Right ventricle myocardium inferior (tissue), 1 donor: ENCODE results near the gene SOCS1. TPM values are rescaled to one million over a fixed set of nuclear protein-coding genes. Genes with fewer than 3 reads are reported as not detected.
A peak's percentile ranks its signal among the peaks of the same experiment; 100 is the strongest.
"Not testable (repeated sequence)": the region's sequence is repeated elsewhere in the genome, so short reads cannot be mapped to it uniquely, and the experiment has no call there.

Experiments used
- ATAC-seq: fragments of 200-7000 bp; cut with Tn5 transposase; one replicate; pipeline ENCODE4 v1.9.1; 2020; ENCODE audit warnings: mild to moderate bottlenecking, moderate library complexity
- DNase-seq: peaks from one replicate; pipeline ENCODE4 v3.0.0; 2021; ENCODE audit errors: missing footprints
- intact Hi-C: fragments of 100-400 bp; cut with DNase I; formaldehyde crosslinking; loops from one replicate; pipeline ENCODE4 v1.11.0; 2022
- total RNA-seq: library from RNA; stranded (reverse); fragmentation: NEBNext Ultra II Directional; extraction: Animal tissue kit (Norgen Biotek cat#: 25700); gene quantifications from one replicate; pipeline ENCODE4 v1.2.1, GENCODE V29; 2021
- donor health status: DM: no; HTN: yes; CAD: no; lungs with severe emphysema.

The SOCS1 gene
- total RNA-seq, 1 donor from 2014 or later = 6.0 TPM

GRCh38 chr16:11290102-11290893 lies 34.3 kb upstream of the SOCS1 start:
- intact Hi-C loops = no loop called here
- DNase-seq (no peak), ATAC-seq (no peak)

GRCh38 chr16:11289696-11290095 lies 33.7 kb upstream of the SOCS1 start:
- DNase-seq, intact Hi-C loops, ATAC-seq: not testable (repeated sequence)

DNA sequence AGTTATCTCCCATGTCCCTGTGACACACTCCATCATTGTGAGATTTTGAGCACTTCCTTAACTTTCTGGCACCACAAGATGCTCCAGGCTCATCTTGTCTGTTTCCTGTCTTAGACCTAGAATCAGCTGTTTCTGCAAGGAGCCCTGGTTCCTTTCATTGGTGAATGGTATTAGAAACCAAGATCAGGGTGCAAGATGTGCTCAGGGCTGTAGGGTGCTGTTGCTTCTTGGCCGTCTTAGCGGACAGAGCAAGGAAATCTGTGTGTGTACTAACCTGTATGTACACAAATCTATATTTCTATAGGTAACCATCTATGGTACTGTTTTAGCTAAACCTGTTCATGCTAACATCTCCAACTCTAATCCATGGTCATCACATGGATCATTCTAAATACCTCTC lies 33.2 kb upstream of the SOCS1 start:
- intact Hi-C loops = no loop called here
- DNase-seq (no peak), ATAC-seq (no peak)

- intact Hi-C loops = no loop called here
- ATAC-seq = no peak
Observed at GRCh38 chr16:11285842-11286241, 29.8 kb upstream of the SOCS1 start.

DNA sequence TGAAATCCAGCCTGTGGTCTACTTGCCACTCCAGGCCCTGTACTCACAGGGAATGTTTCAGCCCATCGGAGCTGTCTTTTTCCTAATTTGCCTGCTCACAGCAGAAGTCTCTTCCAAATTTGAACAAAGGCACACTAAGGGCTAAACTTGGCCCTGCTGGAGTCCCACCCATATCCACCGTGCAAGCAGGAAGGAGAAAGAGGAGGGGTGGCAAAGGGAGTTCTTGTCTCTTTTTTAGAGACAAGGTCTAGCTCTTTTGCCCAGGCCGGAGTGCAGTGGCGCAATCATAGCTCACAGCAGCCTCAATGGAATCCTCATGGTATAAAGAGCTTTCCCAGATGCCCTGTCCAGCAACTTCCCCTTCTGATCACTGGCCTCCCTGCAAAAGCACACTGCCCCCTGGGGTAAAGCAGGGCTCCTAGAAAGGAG lies 27.8 kb upstream of the SOCS1 start:
- DNase-seq (no peak), ATAC-seq (no peak)
- intact Hi-C loops = no loop called here

More at GRCh38 chr16:11285842-11286241, 29.8 kb upstream of the SOCS1 start:
- DNase-seq = no peak

GRCh38 chr16:11280616-11281522 lies 24.9 kb upstream of the SOCS1 start, which contains the start of gene PRM1:
Gene PRM1 (minus strand): TSS chr16:11281330. CDS start chr16:11281238, 92 bp downstream.
- intact Hi-C loops = no loop called here
- ATAC-seq = no peak
- DNase-seq = no peak

- DNase-seq = no peak
- intact Hi-C loops = no loop called here
- no peak for ATAC-seq
Observed at GRCh38 chr16:11278681-11279628, 23.0 kb upstream of the SOCS1 start.

DNA sequence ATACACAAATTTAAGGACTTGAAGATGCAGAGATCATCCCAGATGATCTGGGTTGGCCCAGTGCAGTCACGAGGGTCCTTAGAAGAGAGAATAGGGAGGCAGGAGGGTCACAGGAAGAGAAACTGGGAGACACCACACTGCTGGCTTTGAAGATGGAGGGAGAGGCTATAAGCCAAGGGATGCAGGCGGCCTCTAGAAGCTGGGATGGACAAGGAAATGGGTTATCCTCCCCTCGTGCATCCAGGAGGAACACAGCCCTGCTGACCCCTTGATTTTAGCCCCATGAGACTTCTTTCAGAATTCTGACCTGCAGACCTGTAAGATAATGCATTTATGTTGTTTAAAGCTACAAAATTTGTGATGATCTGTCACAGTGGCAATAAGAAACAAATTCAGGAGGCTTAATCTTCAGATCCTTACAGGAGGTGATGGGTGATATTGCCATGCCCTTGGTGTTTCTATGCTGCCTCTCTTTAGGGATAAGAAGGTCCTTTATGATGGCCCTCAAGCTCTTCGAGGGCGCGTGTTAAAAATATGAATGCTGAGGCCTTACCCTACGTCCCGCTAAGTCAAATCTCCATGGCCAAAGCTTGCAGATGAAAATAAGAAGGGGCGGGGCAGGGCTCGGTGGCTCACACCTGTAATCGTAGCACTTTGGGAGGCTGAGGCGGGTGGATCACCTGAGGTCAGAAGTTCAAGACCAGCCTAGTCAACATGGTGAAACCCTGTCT lies 21.8 kb upstream of the SOCS1 start:
- no peak for ATAC-seq
- intact Hi-C loops = no loop called here
- DNase-seq = no peak

GRCh38 chr16:11276896-11277593 lies 21.0 kb upstream of the SOCS1 start:
- intact Hi-C loops = no loop called here
- no peak for ATAC-seq
- no peak for DNase-seq

DNA sequence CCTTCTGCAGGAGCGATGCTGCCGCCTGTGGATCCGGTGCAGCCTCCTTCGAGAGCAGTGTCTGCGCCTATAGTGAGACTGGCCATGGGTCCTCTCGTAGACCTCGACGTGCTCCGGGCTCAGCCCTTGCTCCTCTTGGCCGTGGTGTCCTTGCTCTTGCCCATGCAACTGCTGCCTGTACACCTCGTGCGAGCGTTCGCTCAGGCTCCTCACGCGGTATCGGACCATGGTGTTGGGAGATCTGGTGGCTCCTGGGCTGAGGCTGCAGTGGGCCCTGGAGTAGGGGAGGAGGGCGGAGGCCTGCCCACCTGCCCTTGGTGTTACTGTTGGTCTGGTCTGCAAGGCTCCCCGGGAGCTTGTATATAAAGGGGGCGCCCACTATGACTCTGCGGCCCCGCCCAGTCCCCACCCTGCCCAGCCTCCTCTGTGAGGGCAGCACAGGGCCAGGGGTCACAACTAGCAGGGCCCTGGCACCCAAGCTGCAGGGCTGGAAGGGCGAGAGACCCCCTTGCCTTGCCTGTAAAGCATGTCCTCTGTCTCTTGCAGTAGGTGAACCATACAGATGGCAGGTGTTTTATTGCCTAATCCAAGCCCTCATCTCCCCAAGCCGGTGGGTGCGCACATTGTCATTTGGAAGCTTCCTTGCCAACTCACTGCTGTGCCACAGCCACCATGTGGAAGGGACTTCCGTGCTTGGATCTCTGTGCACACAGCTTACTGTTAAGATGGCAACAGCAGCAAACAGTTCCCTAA lies 20.3 kb upstream of the SOCS1 start, which contains the start of gene PRM2:
Gene PRM2 (minus strand): TSS at position 338 of the 753 bp plus-strand sequence. CDS start 110 bp downstream, at position 228.
- intact Hi-C loops = no loop called here
- ATAC-seq (no peak), DNase-seq (peak; percentile 18)

DNA sequence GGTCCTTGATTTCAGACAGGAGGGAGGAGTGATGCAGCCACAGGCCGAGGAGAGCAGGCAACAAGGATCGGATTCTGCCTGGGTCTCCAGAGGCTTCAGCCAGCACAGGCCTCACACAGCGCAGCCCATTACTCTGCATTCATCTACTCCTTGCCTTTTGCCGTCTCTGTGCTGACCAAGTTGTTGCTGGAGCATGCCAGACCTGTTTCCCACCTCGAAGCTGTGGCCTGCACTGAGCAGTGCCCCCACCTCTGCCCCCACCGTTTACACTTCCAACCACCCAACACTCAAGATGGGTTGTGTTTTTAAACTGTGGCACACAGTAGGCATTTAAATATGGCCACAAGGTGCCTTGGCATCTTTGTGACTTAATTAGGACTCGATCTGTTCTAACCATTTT lies 19.0 kb upstream of the SOCS1 start:
- ATAC-seq = no peak
- no peak for DNase-seq
- intact Hi-C loops = no loop called here

DNA sequence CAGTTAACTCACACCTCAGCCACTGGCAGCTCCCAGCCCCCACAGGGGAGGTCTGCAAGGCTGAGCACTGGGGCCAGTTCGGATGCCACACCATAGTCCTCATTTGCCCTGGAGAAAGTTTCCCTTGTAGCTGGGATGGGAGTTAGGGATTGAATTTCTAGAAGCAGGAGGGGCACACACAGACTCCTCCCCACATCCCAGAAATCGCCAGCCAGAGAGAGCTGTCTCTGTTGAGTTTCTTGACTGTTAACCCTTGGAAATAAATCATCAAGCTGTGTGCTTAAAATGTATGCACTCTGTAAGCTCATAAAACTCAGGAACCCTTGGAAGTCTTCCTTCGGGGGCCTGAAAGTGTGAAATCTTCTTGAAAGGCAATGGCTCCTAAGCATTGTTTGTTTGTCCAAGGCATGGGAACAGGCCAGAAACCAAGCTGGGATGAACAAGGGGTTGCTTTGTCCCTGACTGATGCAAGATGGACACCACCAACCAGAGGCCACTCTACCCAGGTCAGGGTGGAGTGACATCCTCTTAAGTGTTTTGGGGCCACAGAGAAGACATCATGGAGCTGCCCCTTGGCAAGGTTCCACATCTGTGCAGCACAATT lies 17.8 kb upstream of the SOCS1 start:
- no peak for DNase-seq
- intact Hi-C loops = no loop called here
- no peak for ATAC-seq

GRCh38 chr16:11272921-11273720 lies 17.1 kb upstream of the SOCS1 start, which contains the start of gene PRM3:
Gene PRM3 (minus strand): TSS chr16:11273629. CDS start chr16:11273595, 34 bp downstream.
- no peak for ATAC-seq
- intact Hi-C loops = no loop called here
- DNase-seq = no peak

DNA sequence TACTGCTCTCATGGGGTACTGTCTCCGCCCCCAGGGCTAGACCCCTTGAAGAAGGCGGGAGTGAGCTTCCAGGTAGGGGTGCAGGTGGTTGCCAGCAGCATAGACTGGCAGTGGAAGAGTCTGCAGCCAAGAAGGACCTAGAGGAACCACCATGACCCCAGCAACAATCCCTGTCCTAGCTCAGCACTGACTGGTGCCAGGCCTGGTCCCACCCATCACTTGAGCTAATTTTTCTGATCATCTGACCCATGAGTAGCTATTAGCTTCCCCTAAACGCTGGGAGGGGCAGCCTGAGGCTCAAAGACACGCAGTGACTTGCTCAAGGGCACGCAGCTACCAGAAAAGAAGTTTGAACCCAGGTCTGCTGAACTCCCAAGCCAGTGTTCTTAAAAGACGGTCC lies 16.5 kb upstream of the SOCS1 start:
- intact Hi-C loops = no loop called here
- no peak for ATAC-seq
- DNase-seq = no peak

DNA sequence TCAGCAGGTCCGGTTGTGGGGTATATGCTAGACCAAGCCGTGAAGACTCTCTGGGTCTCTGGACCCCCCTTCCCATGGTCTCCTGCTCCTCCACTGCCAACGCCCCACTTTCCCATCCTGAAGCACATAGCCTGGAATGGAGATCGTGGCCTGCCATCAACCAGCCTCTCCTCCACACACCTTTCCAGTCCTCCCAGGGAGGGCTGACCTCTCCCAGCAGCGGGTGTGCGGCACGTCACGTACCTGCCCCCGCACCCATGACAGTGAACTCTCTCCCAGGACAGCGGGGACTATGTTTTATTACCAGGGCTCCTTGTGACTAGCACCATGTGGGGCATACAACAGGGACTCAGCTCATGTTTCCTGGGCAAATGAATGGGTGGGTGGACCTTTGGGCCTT lies 15.6 kb upstream of the SOCS1 start:
- ATAC-seq (no peak), DNase-seq (no peak)
- intact Hi-C loops = no loop called here
